Measurements from ENCODE around the gene SULT1C4.

- no peak for TF ChIP-seq CTCF (conservative IDR thresholded peaks at IDR 0.05; ENCODE audit: low read depth in 2 of 2)
- TF ChIP-seq POLR2AphosphoS5 (IDR thresholded peaks at IDR 0.05; ENCODE audit: low read depth), result no peak
- TF ChIP-seq REST (IDR thresholded peaks at IDR 0.05; ENCODE audit: unreplicated experiment), result no peak
- TF ChIP-seq JUNB (IDR thresholded peaks at IDR 0.05; ENCODE audit: unreplicated experiment), result no peak
- no peak for TF ChIP-seq EZH2phosphoT487 (IDR thresholded peaks at IDR 0.05; ENCODE audit: unreplicated experiment)
- no peak for TF ChIP-seq NANOG (IDR thresholded peaks at IDR 0.05; ENCODE audit: borderline replicate concordance)
- no peak for TF ChIP-seq CREB1 (CRISPR knock-in tag; IDR thresholded peaks at IDR 0.05; ENCODE audit: low read depth)
- no peak for TF ChIP-seq ZNF331 (CRISPR knock-in tag; IDR thresholded peaks at IDR 0.05; ENCODE audit: low read depth)
- no peak for TF ChIP-seq EZH2 (IDR thresholded peaks at IDR 0.05; ENCODE audit: low read depth, unreplicated experiment)
- TF ChIP-seq STAT1 (IDR thresholded peaks at IDR 0.05; ENCODE audit: unreplicated experiment), result no peak
Measured at GRCh38 chr2:108423067-108423466, 45.3 kb downstream of the SULT1C4 start.

Measured in GM23338 (cell line).